Activated naive CD8-positive, alpha-beta T cell (primary cell): ENCODE measurements around the gene SNPH.

ENCODE experiments used
- H3K27ac Mint-ChIP-seq: one replicate; pipeline ENCODE4 v1.8.0; 2021; ENCODE audit warnings: mixed read lengths
- H3K27me3 Mint-ChIP-seq: one replicate; pipeline ENCODE4 v1.8.0; 2021; ENCODE audit warnings: mixed read lengths
- H3K36me3 Mint-ChIP-seq: one replicate; pipeline ENCODE4 v1.8.0; 2021; ENCODE audit warnings: mixed read lengths
- H3K4me1 Mint-ChIP-seq: one replicate; pipeline ENCODE4 v1.8.0; 2021; ENCODE audit warnings: low read depth, mixed read lengths
- H3K4me3 Mint-ChIP-seq: one replicate; pipeline ENCODE4 v1.8.0; 2021; ENCODE audit warnings: mild to moderate bottlenecking, mixed read lengths
- H3K9me3 Mint-ChIP-seq: one replicate; pipeline ENCODE4 v1.8.0; 2021; ENCODE audit warnings: low read depth, mixed read lengths

SNPH gene

DNA sequence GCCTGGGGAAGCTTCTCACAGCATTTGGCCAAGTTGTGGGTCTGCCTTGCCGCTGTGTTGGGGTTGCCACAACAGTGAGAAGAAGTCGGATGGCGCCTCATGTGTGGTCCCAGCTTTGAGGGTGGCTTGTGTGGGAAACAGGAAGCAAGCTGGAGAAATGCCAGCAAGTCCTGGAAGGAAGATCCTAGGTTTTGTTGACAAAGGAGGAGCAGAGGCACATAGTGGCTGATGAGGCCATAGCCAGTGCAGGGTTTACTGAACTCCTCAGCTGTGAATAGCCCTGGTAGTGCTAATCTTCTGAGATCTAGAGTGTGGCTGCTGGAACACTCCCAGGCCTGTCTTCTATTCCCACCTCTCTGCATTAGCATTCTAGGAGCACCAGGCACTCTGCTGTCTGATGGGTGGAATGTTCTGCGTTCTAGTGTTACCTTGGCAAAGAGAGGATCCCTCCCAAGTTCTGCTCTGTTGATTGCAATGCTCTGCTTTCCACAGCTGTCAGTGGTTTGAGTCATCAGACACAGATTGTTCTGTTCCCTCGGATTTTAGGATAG, 25.2 kb downstream of the SNPH start:
- no peaks in the 10 kb centered on the region for H3K27me3 Mint-ChIP-seq
- peaks cover 57% of the 10 kb centered on the region for H3K4me1 Mint-ChIP-seq
- H3K9me3 Mint-ChIP-seq: no peaks in the 10 kb centered on the region
- H3K27ac Mint-ChIP-seq: no peak overlapping the region
- H3K4me3 Mint-ChIP-seq: no peak overlapping the region
- H3K36me3 Mint-ChIP-seq: peaks cover 5% of the 10 kb centered on the region

DNA sequence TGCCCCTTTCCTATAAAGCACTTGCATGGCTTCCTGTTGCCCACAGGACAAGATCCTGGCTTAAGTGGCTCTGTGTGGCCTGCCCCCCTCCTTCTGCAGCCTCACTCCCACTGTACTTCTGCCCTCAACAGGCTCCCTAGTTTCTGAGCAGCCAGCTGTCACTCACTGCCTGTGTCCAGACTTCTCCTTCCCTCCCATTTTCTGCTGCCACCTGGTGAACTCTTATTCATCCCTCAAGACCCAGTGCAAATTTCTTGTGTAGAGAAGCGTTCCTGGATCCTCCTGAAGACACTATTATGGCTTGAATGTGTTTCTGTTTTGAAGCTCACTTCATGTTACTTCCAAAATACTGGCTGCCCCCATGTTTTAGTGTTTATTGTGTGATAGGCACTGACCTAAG, 26.5 kb downstream of the SNPH start:
- H3K4me1 Mint-ChIP-seq: peaks cover 44% of the 10 kb centered on the region
- H3K4me3 Mint-ChIP-seq: no peak overlapping the region
- no peaks in the 10 kb centered on the region for H3K27me3 Mint-ChIP-seq
- no peak overlapping the region for H3K27ac Mint-ChIP-seq
- H3K9me3 Mint-ChIP-seq: no peaks in the 10 kb centered on the region
- H3K36me3 Mint-ChIP-seq: peaks cover 3% of the 10 kb centered on the region

DNA sequence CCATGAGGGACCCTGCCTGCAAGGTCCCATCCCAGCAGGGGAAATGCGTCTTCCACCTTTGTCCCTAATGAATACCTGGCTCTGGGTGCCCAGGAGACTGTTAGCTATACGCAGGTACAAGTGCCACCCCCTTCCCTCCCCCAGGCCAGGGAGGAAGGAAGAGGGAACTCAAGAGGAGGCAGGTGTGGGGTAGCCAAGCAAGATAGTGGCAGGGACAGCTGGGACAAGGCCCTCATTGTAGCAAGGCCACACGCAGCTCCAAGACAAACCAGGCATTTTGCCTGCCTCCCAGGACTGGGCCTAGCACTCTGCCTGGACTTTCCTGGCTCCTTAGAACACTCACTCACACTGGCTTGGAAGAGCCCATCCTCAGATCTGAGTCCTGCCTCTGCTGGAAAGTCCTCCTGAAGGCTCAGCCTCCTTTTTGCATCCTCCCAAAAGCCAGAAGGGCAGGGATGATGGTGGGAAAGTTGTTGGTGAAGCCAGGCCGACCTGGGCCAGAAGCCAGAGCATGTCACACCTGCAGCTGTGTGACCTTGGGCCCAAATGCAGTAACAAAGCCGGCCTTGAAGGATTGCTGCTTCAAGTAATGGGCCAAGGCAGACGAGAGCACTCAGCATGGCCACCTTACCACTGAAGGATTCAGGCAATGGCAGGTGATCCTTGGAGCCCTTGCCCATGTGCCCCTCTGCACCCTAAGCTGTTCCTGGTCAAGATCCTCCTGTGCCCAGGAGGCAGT, 27.7 kb downstream of the SNPH start:
- Mint-ChIP-seq H3K4me1 (peaks cover 39% of the 10 kb centered on the region), H3K36me3 (peaks cover 2% of the 10 kb centered on the region), H3K27ac (no peak overlapping the region), H3K27me3 (no peaks in the 10 kb centered on the region), H3K4me3 (no peak overlapping the region), H3K9me3 (no peaks in the 10 kb centered on the region)

DNA sequence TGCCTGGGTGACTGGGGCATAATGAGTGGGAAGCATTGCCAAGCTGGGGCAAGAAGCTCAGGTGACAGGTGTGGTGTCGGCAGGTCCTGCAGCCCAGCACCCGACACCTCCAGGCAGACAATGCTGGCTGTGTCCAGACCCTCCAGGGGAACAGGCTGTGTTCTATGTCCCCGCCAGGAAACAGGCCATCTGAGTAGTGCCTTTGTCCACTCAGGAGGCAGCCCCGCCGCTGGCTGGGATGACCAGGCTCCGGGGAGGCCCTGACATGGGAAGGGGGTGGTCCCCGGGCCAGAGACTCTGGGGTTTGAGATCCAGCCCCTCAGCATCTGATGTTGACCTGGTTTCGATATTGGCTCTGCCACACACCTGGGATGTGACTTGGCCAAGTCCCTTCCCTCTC, 28.4 kb downstream of the SNPH start:
- Mint-ChIP-seq H3K4me3 (no peak overlapping the region), H3K9me3 (no peaks in the 10 kb centered on the region), H3K27me3 (no peaks in the 10 kb centered on the region), H3K36me3 (peaks cover 2% of the 10 kb centered on the region), H3K27ac (no peak overlapping the region), H3K4me1 (peaks cover 42% of the 10 kb centered on the region)

DNA sequence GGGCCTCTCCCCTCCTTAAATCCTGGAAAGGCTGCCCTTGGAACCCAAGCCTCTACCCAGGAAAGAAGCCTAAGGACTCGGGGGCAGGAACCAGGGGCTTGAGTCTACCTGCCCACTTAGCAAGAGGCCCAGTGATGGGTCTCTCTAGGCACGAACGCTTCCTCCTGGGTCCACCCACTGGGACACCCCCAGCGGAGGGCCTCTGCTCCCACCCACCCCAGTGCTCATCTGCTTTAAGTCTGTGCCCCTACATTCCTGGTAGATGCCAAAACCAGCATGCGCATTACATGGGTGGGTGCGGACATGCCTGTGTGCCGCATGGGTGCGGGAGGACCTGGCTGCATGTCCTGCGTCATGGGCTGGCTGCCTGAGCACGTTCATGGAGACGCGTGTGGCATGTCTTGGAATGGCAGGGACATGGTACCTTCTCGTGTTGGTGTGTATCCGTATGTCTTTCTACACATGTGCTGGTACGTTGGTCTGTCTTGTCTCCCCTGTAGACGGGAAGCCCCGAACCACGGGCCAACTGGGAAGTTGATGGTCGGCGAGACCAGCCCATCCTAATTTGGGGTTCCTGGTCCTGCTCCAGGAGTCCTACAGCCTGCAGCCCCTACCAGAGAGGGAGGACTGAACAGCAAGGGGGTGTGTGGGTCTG, 29.3 kb downstream of the SNPH start:
- H3K36me3 Mint-ChIP-seq: peaks cover 2% of the 10 kb centered on the region
- H3K4me3 Mint-ChIP-seq: no peak overlapping the region
- no peaks in the 10 kb centered on the region for H3K27me3 Mint-ChIP-seq
- no peaks in the 10 kb centered on the region for H3K9me3 Mint-ChIP-seq
- H3K27ac Mint-ChIP-seq: no peak overlapping the region
- peaks cover 49% of the 10 kb centered on the region for H3K4me1 Mint-ChIP-seq

DNA sequence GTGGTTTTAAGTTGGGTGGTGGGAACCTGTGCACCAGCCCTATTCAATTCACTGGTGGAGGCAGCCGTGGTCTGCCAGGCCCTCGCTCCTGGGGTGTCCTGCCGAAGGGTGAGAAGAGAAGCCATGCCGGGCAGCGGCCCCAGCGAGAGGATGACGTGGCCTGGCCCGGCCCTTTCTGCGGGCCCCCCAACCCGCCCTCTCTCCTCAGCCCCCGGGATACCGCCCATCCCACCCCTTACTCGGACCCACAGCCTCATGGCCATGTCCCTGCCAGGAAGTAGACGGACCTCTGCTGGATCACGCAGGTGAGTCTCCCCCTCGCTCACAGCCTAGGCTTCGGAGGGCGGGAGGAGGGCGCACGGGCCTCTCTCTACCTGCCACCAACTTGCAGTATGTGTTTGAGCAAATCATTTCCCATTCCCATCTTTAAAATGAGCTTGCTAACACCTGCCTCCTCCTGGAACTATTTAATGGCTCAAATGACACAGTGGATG, 30.1 kb downstream of the SNPH start:
- H3K4me1 Mint-ChIP-seq: peaks cover 49% of the 10 kb centered on the region
- peaks cover 2% of the 10 kb centered on the region for H3K36me3 Mint-ChIP-seq
- H3K27me3 Mint-ChIP-seq: no peaks in the 10 kb centered on the region
- H3K27ac Mint-ChIP-seq: no peak overlapping the region
- H3K9me3 Mint-ChIP-seq: no peaks in the 10 kb centered on the region
- H3K4me3 Mint-ChIP-seq: no peak overlapping the region

DNA sequence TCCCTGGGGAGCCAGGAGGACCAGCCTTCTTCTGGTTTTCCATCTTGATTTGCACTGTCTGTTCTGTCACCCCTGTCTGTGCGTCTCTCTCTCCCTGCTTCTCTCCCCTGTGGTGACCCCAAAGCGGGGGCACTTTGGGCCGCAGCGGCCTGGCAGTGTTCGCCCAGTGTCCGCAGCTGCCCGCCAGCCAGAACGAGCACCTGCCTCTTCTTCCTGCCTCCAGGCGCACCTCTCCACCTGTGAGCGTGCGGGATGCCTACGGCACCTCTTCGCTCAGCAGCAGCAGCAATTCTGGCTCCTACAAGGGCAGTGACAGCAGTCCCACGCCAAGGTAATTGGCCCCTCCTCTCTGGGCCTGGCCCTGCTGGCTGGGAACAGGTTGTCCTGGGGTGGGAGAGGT, 30.8 kb downstream of the SNPH start:
- no peak overlapping the region for H3K27ac Mint-ChIP-seq
- H3K36me3 Mint-ChIP-seq: peaks cover 2% of the 10 kb centered on the region
- peaks cover 44% of the 10 kb centered on the region for H3K4me1 Mint-ChIP-seq
- no peaks in the 10 kb centered on the region for H3K27me3 Mint-ChIP-seq
- no peak overlapping the region for H3K4me3 Mint-ChIP-seq
- no peaks in the 10 kb centered on the region for H3K9me3 Mint-ChIP-seq

DNA sequence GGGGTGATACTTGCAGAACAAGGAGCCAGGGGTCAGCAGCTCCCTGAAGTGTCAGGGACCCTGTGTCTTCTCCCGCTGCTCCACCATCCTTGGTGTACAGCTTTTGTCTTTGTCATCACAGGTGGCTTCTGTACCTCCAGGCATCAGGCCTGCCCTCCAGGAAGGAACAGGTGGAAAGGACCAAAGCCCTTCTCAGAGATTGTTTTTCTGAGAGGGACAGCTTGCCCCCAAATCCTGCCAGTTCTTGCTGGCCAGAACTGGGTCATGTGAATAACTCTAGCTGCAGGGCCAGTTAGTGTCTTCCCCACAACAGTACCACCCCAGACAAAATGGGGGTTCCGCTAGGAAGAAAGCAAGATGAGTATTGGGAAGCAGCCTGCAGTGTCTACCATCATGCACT, 31.4 kb downstream of the SNPH start:
- Mint-ChIP-seq H3K9me3 (no peaks in the 10 kb centered on the region), H3K27ac (peak overlapping the region; percentile 30), H3K4me1 (peaks cover 39% of the 10 kb centered on the region), H3K27me3 (no peaks in the 10 kb centered on the region), H3K4me3 (no peak overlapping the region), H3K36me3 (peaks cover 2% of the 10 kb centered on the region)

DNA sequence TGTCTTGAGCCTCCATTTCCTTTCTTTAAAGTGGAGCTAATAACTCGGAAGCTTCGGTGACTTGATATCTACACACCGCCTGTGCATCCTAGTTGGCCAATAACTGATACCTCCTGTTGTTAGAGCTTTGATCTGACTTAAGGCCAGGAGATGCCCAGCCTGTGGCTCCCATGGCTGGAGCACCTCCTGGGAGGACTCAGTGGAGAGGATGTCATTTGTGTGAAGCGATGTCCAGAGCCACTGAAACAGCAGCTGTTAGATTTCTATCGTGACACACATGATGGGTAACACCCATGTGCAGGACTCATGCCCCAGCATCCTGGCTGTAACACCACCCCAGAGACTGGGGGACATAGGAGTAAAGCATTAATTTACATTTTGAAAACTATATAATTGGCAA, 32.1 kb downstream of the SNPH start:
- H3K27me3 Mint-ChIP-seq: no peaks in the 10 kb centered on the region
- H3K36me3 Mint-ChIP-seq: peaks cover 2% of the 10 kb centered on the region
- H3K4me1 Mint-ChIP-seq: peaks cover 32% of the 10 kb centered on the region
- H3K4me3 Mint-ChIP-seq: no peak overlapping the region
- no peaks in the 10 kb centered on the region for H3K9me3 Mint-ChIP-seq
- peak overlapping the region; percentile 30 for H3K27ac Mint-ChIP-seq

DNA sequence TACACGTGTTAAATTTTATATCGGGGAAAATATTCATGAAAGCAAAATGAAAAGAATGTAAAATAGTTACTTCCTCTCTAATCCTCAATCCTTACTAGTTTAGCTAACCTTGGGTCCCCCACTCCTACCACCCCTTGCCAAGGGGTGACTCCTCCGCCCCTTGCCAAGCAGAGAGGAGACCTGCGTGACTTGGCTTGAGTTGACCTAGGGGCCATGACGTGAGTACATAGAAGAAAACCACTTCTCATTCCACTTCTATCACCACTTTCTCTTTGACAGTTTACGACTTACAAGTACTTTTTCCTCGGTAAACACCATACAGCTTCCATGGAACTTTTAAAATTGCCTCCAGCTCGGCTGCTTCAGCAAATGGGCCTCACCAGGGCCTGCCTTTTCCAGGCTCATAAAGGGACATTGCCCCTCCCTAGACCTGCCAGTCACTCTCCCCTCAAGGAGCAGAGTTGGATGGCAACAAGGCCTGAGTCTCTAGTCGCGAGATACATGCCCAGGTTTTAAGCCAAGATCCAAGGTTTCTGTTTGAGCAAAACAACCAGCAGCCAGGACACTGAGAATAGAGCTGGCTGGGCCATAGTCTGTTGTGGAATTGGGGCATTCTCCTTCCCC, 32.9 kb downstream of the SNPH start:
- Mint-ChIP-seq H3K4me1 (peaks cover 28% of the 10 kb centered on the region), H3K9me3 (no peaks in the 10 kb centered on the region), H3K4me3 (no peak overlapping the region), H3K36me3 (peaks cover 2% of the 10 kb centered on the region), H3K27me3 (no peaks in the 10 kb centered on the region), H3K27ac (peak overlapping the region; percentile 92)

DNA sequence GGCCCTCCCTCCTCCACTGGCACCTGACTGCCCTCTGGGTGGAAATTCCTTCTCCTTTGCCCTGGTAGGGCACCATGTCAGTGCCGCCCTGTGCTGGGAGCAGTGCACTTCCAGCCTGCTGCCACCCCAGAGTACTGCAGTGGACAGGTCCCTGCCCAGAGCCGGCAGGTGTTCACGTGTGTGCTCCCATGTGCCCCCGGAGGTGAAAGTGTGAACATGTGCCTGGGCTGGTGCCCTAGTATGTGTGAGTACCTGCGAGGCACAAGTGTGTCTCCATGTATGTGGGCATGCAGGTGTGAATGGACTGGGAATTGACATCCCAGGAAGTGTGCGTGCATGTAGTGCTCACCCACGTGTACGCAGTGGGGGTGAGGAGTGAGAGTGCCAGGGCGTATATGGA, 33.4 kb downstream of the SNPH start:
- Mint-ChIP-seq H3K36me3 (peaks cover 2% of the 10 kb centered on the region), H3K27me3 (no peaks in the 10 kb centered on the region), H3K9me3 (no peaks in the 10 kb centered on the region), H3K4me1 (peaks cover 28% of the 10 kb centered on the region), H3K27ac (peak overlapping the region; percentile 92), H3K4me3 (peak overlapping the region; percentile 61)

DNA sequence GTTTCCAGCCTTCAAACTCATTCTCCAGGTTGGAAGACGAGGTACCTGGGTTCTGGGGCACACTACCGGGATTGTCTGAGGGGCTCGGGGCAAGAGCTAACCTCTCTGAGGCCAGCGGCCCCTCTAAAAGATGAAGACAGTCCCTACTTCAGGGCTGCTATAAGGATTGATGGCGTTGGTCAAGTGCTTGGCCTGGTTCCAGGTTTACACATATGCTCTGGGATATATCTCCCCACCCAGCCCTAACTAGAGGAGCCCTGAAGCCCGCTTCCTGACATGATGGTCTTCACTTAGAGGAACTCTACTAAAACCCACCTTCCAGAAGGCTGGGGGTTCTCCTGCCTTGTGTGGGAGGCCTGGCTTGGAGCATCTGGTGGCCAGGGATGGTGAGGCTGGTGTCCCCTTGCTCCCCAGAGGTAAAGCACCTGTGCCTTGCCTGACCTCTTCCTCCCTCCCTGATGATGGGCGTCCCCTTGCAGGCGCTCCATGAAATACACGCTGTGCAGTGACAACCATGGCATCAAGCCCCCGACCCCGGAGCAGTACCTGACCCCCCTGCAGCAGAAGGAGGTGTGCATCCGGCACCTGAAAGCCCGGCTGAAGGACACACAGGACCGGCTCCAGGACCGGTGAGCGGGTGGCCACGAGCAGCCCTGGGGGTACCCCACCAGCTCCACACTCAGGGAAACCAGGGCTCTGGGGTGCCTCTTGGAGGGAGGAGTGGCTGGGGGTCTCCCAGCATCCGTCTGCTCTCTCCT, 34.2 kb downstream of the SNPH start:
- Mint-ChIP-seq H3K4me1 (peaks cover 28% of the 10 kb centered on the region), H3K27me3 (no peaks in the 10 kb centered on the region), H3K36me3 (peaks cover 2% of the 10 kb centered on the region), H3K27ac (peak overlapping the region; percentile 92), H3K4me3 (peak overlapping the region; percentile 76), H3K9me3 (no peaks in the 10 kb centered on the region)

DNA sequence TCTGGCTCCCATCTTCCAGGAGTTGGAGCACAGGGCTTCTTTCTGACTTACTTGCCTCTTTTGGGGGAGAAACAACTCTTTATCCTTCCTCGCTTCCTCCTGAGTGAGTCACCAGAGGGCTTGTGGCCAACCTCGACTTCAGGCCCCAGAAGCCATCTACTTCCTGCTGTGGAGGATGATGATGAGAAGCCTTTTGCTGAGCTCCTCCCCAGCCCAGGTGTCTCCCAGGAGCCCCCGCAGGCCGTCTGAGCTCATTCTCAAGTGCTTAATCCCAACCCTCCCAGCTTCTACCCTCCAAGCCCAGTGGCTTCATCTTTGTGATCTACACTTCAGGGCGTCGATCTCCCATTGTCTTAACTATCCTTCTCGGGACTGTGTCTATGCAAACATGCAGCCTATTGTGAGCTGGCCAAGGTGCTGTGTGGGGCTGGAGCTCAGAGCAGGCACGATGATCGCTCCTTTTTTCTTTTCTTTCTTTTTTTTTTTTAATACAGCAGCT, 35.0 kb downstream of the SNPH start:
- Mint-ChIP-seq H3K9me3 (no peaks in the 10 kb centered on the region), H3K27ac (peak overlapping the region; percentile 92), H3K27me3 (no peaks in the 10 kb centered on the region), H3K4me1 (peaks cover 28% of the 10 kb centered on the region), H3K4me3 (peak overlapping the region; percentile 76), H3K36me3 (peaks cover 2% of the 10 kb centered on the region)

DNA sequence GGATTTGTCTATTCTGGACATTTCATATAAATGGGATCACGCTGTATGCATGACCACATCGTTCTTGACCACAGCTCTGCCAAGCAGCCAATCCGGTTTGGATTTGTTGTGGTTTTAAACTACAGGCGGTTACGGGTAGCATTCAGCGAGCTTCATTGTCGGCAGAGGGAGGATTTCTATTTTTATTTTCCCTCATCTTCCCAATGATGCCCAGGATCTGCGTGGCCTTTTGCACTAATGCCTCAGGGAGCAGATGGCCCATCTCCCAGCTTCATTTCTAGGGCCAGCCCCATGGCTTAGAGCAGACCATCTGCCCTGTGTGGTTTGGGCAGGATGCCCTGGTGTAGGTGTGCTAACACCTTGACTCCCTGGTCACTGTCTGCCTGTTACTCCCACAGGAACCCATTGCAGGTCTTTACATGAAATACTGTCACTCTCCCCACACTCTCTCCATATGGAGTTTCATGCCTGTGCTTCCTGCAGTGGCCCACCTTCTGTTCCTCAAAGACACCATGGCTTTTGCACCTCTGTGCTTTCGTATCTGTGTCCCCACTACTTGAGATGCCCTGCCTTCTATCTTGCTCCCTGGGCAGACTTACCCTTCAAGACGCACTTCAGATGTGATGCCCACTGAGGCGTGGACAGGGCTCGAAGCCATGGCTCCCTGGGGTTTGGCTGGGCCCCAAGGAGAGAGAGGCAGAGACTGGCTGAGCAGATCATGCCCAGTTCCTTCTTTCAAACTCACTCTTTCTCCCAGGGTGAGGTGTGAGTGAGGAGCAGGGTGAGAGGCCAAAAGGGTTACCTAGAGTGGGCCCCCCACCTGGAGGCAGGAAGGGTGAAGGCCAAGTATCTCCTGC, 36.8 kb downstream of the SNPH start:
- Mint-ChIP-seq H3K27ac (no peak overlapping the region), H3K4me1 (peaks cover 25% of the 10 kb centered on the region), H3K4me3 (no peak overlapping the region), H3K36me3 (no peaks in the 10 kb centered on the region), H3K9me3 (no peaks in the 10 kb centered on the region), H3K27me3 (no peaks in the 10 kb centered on the region)
